Colonic mucosa (tissue), 4 donors: ENCODE results near the gene ANKDD1A. TPM values are rescaled to one million over a fixed set of nuclear protein-coding genes. Genes with fewer than 3 reads are reported as not detected.

Experiments used
- DNase-seq: peaks from one replicate; pipeline ENCODE4 v3.0.0-alpha.2; 2020
- H3K27ac ChIP-seq: fragments of 200-600 bp; one replicate; pipeline ENCODE4 v1.8.0; 2021
- H3K27me3 ChIP-seq: fragments of 200-600 bp; one replicate; pipeline ENCODE4 v1.8.0; 2021
- H3K36me3 ChIP-seq: fragments of 200-600 bp; one replicate; pipeline ENCODE4 v1.8.0; 2021
- H3K4me1 ChIP-seq: fragments of 200-600 bp; one replicate; pipeline ENCODE4 v1.8.0; 2021; ENCODE audit warnings: mild to moderate bottlenecking
- H3K4me3 ChIP-seq: fragments of 200-600 bp; one replicate; pipeline ENCODE4 v1.8.0; 2021
- H3K9ac ChIP-seq, 2 donors: one replicate each; pipeline ENCODE4 v1.7.0; 2013; ENCODE audit warnings: control low read depth in 2 of 2, low read depth in 2 of 2, low read length in 2 of 2
- H3K9me3 ChIP-seq: fragments of 200-600 bp; one replicate; pipeline ENCODE4 v1.8.0; 2021
- CTCF ChIP-seq: fragments of 200-600 bp; IDR thresholded peaks from one replicate; pipeline ENCODE4 v1.8.0; 2022; ENCODE audit warnings: antibody characterized with exemption, mild to moderate bottlenecking
- intact Hi-C: fragments of 100-400 bp; cut with DNase I; formaldehyde crosslinking; loops from one replicate; pipeline ENCODE4 v1.14.1; 2022
- total RNA-seq, 2 donors: library from RNA; stranded (reverse); fragmentation: NEBNext Ultra II Directional in 1 of 2; extraction: Animal tissue kit (Norgen Biotek cat#: 25700) in 1 of 2; gene quantifications; one replicate each; pipeline ENCODE4 v1.2.1, GENCODE V29; 2021
- donor health status: healthy.
- donor health status: DM: no; HTN: no; CAD: no.
- donor health status: DM: no; HTN: no; CAD: no.

Gene ANKDD1A
- total RNA-seq, 2 donors from 2014 or later, result 0.32 to 1.9 TPM

GRCh38 chr15:64944961-64945360 is 33.3 kb downstream of the ANKDD1A start:
- Histone ChIP-seq H3K27me3 (no peaks in the 10 kb centered on the region), H3K9me3 (no peaks in the 10 kb centered on the region), H3K36me3 (no peaks in the 10 kb centered on the region), H3K4me1 (no peaks in the 10 kb centered on the region), H3K27ac (no peak overlapping the region), H3K9ac (no peak overlapping the region), H3K4me3 (no peak overlapping the region)
- no peak for TF ChIP-seq CTCF
- DNase-seq, result no peak
- intact Hi-C loops, result no loop called here

GRCh38 chr15:64947211-64947610 is 35.5 kb downstream of the ANKDD1A start:
- no peak for TF ChIP-seq CTCF
- H3K4me3 ChIP-seq, result no peak overlapping the region
- H3K9me3 ChIP-seq, result no peaks in the 10 kb centered on the region
- no peak overlapping the region for H3K9ac ChIP-seq
- H3K36me3 ChIP-seq, result no peaks in the 10 kb centered on the region
- DNase-seq, result no peak
- H3K27ac ChIP-seq, result no peak overlapping the region
- H3K4me1 ChIP-seq, result no peaks in the 10 kb centered on the region
- intact Hi-C loops, result no loop called here
- no peaks in the 10 kb centered on the region for H3K27me3 ChIP-seq

GRCh38 chr15:64948916-64949315 is 37.2 kb downstream of the ANKDD1A start:
- Histone ChIP-seq H3K36me3 (no peaks in the 10 kb centered on the region), H3K27me3 (no peaks in the 10 kb centered on the region), H3K27ac (no peak overlapping the region), H3K4me1 (no peaks in the 10 kb centered on the region), H3K9ac (peak overlapping the region in 1 of 2 donors; percentile 12), H3K4me3 (no peak overlapping the region), H3K9me3 (no peaks in the 10 kb centered on the region)
- intact Hi-C loops, result no loop called here
- TF ChIP-seq CTCF, result no peak
- no peak for DNase-seq

GRCh38 chr15:64949383-64950186 is 37.9 kb downstream of the ANKDD1A start:
- Histone ChIP-seq H3K27ac (no peak overlapping the region), H3K9ac (no peak overlapping the region), H3K4me3 (no peak overlapping the region), H3K4me1 (no peaks in the 10 kb centered on the region), H3K36me3 (no peaks in the 10 kb centered on the region), H3K27me3 (no peaks in the 10 kb centered on the region), H3K9me3 (no peaks in the 10 kb centered on the region)
- no peak for DNase-seq
- intact Hi-C loops, result no loop called here
- TF ChIP-seq CTCF, result no peak

- Histone ChIP-seq H3K27ac (no peak overlapping the region), H3K9ac (no peak overlapping the region), H3K9me3 (no peaks in the 10 kb centered on the region), H3K4me1 (no peaks in the 10 kb centered on the region), H3K27me3 (no peaks in the 10 kb centered on the region), H3K36me3 (no peaks in the 10 kb centered on the region), H3K4me3 (no peak overlapping the region)
- DNase-seq, result no peak
- intact Hi-C loops, result no loop called here
- TF ChIP-seq CTCF, result no peak
Observed at GRCh38 chr15:64950888-64951287, 39.2 kb downstream of the ANKDD1A start.
